Liver (tissue), 9 donors: ENCODE data around the gene TRIM72. TPM values are rescaled to one million over a fixed set of nuclear protein-coding genes. Genes with fewer than 3 reads are reported as not detected.

ENCODE experiments used
- DNase-seq: peaks from one replicate; pipeline ENCODE4 v3.0.0-alpha.2; 2017; ENCODE audit warnings: low spot score
- H3K27ac ChIP-seq, 2 donors: one replicate each; pipeline ENCODE4 v1.7.0; 2013; ENCODE audit warnings: inconsistent platforms in 2 of 2, low read length in 2 of 2, control low read depth in 1 of 2, low read depth in 1 of 2, mild to moderate bottlenecking in 1 of 2
- H3K27me3 ChIP-seq, 4 donors: one replicate each; pipeline versions ENCODE4 v1.6.1 to v1.7.0; 2013; ENCODE audit warnings: low read length in 3 of 4, inconsistent platforms in 1 of 4, mild to moderate bottlenecking in 1 of 4, moderate library complexity in 1 of 4; ENCODE audit not compliant: control insufficient read depth in 4 of 4, insufficient read depth in 4 of 4
- H3K36me3 ChIP-seq, 4 donors: one replicate each; pipeline versions ENCODE4 v1.6.1 to v1.7.0; 2013; ENCODE audit warnings: low read length in 3 of 4, mild to moderate bottlenecking in 3 of 4, low read depth in 1 of 4, moderate library complexity in 1 of 4; ENCODE audit not compliant: control insufficient read depth in 4 of 4, insufficient read depth in 3 of 4
- H3K4me1 ChIP-seq, 4 donors: one replicate each; pipeline versions ENCODE4 v1.6.1 to v1.7.0; 2013; ENCODE audit warnings: low read length in 3 of 4, mild to moderate bottlenecking in 3 of 4, moderate library complexity in 1 of 4; ENCODE audit not compliant: control insufficient read depth in 4 of 4, insufficient read depth in 4 of 4
- H3K4me3 ChIP-seq, 3 donors: one replicate each; pipeline versions ENCODE4 v1.6.1 to v1.7.0; 2013; ENCODE audit warnings: low read length in 3 of 3, control low read depth in 1 of 3, low read depth in 1 of 3, mild to moderate bottlenecking in 1 of 3
- H3K9ac ChIP-seq, 2 donors: one replicate each; pipeline ENCODE4 v1.7.0; 2013; ENCODE audit warnings: low read length in 2 of 2, mild to moderate bottlenecking in 2 of 2, moderate library complexity in 2 of 2, control low read depth in 1 of 2, low read depth in 1 of 2
- H3K9me3 ChIP-seq, 4 donors: one replicate each; pipeline versions ENCODE4 v1.6.1 to v1.7.0; 2013; ENCODE audit warnings: low read length in 3 of 4; ENCODE audit not compliant: control insufficient read depth in 4 of 4
- EGR1 ChIP-seq, 2 donors: IDR thresholded peaks; 2 replicates each; pipeline ENCODE4 v1.6.1; 2016 to 2018; ENCODE audit warnings: antibody characterized with exemption in 2 of 2, low read depth in 2 of 2
- FOXA1 ChIP-seq: IDR thresholded peaks from 2 replicates; pipeline ENCODE4 v1.6.1; 2016; ENCODE audit warnings: antibody characterized with exemption
- FOXA2 ChIP-seq: IDR thresholded peaks from 2 replicates; pipeline ENCODE4 v1.6.1; 2016; ENCODE audit warnings: antibody characterized with exemption
- GABPA ChIP-seq, 2 donors: IDR thresholded peaks in 1 of 2; conservative IDR thresholded peaks in 1 of 2; 2 replicates each; pipeline ENCODE4 v1.6.1; 2016; ENCODE audit warnings: antibody characterized with exemption in 2 of 2, mild to moderate bottlenecking in 1 of 2, moderate library complexity in 1 of 2
- HNF4A ChIP-seq, 2 donors: conservative IDR thresholded peaks; 2 replicates each; pipeline ENCODE4 v1.6.1; 2016; ENCODE audit warnings: antibody characterized with exemption in 2 of 2, mild to moderate bottlenecking in 2 of 2
- HNF4G ChIP-seq: IDR thresholded peaks from 2 replicates; pipeline ENCODE4 v1.6.1; 2016; ENCODE audit warnings: antibody characterized with exemption
- NR2F2 ChIP-seq: IDR thresholded peaks from 2 replicates; pipeline ENCODE4 v1.6.1; 2016; ENCODE audit warnings: antibody characterized with exemption
- RAD21 ChIP-seq, 2 donors: IDR thresholded peaks; 2 replicates each; pipeline ENCODE4 v1.6.1; 2016; ENCODE audit warnings: antibody characterized with exemption in 2 of 2, mild to moderate bottlenecking in 2 of 2
- RXRA ChIP-seq, 2 donors: IDR thresholded peaks; 2 replicates each; pipeline ENCODE4 v1.6.1; 2017 to 2018; ENCODE audit warnings: antibody characterized with exemption in 2 of 2, mild to moderate bottlenecking in 1 of 2
- SP1 ChIP-seq: IDR thresholded peaks from 2 replicates; pipeline ENCODE4 v1.6.1; 2018; ENCODE audit warnings: antibody characterized with exemption, mild to moderate bottlenecking
- TAF1 ChIP-seq: conservative IDR thresholded peaks from 2 replicates; pipeline ENCODE4 v1.6.1; 2016; ENCODE audit warnings: antibody characterized with exemption, mild to moderate bottlenecking
- YY1 ChIP-seq: IDR thresholded peaks from 2 replicates; pipeline ENCODE4 v1.6.1; 2016; ENCODE audit warnings: antibody characterized with exemption, mild to moderate bottlenecking
- WGBS: extraction: QIAGEN DNeasy Blood & Tissue Kit; methylation state at CpG from one replicate; pipeline ENCODE4 v1.1.7; 2013; 5-methylcytosine and 5-hydroxymethylcytosine counted together
- polyA plus RNA-seq, 2 donors: library from polyadenylated mRNA; stranded (reverse) in 1 of 2; unstranded in 1 of 2; fragments of 200-250 nt in 1 of 2; fragments of >200 nt in 1 of 2; fragmentation: Nextera tagmentation in 1 of 2; extraction: Ambion mirVana in 1 of 2; gene quantifications; one replicate each; pipeline versions ENCODE4 v1.2.1 to v1.2.3, GENCODE V29; 2013 to 2015
- total RNA-seq, 2 donors: library from RNA; depleted of rRNA; stranded (reverse); fragments of >200 nt; gene quantifications; one replicate each; pipeline ENCODE4 v1.2.3, GENCODE V29; 2014
- TF ChIP-seq, protein P1 (sequence below): IDR thresholded peaks from 2 replicates; pipeline ENCODE4 v1.6.1; 2016; ENCODE audit warnings: antibody characterized with exemption
- TF ChIP-seq, protein P2 (sequence below): fragments of 150-350 bp; IDR thresholded peaks from 2 replicates; pipeline ENCODE4 v1.5.1; 2017; ENCODE audit warnings: improper control_type of control experiment, low read depth, low read length; ENCODE audit not compliant: missing input control
- TF ChIP-seq, protein P3 (sequence below): IDR thresholded peaks from 2 replicates; pipeline ENCODE4 v1.6.1; 2016; ENCODE audit warnings: antibody characterized with exemption
- TF ChIP-seq, protein P4 (sequence below): IDR thresholded peaks from 2 replicates; pipeline ENCODE4 v1.6.1; 2016; ENCODE audit warnings: antibody characterized with exemption, mild to moderate bottlenecking
- donor health status: healthy.
- donor health status: healthy.
- donor health status: healthy.
- donor health status: healthy.
- donor health status: healthy.

The TRIM72 gene, protein sequence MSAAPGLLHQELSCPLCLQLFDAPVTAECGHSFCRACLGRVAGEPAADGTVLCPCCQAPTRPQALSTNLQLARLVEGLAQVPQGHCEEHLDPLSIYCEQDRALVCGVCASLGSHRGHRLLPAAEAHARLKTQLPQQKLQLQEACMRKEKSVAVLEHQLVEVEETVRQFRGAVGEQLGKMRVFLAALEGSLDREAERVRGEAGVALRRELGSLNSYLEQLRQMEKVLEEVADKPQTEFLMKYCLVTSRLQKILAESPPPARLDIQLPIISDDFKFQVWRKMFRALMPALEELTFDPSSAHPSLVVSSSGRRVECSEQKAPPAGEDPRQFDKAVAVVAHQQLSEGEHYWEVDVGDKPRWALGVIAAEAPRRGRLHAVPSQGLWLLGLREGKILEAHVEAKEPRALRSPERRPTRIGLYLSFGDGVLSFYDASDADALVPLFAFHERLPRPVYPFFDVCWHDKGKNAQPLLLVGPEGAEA
- under 1 TPM in 1 of 2 donors, not detected in 1; under 0.01 TPM for total RNA-seq
- polyA plus RNA-seq, result under 1 TPM; 0.02 to 0.10 TPM

DNA sequence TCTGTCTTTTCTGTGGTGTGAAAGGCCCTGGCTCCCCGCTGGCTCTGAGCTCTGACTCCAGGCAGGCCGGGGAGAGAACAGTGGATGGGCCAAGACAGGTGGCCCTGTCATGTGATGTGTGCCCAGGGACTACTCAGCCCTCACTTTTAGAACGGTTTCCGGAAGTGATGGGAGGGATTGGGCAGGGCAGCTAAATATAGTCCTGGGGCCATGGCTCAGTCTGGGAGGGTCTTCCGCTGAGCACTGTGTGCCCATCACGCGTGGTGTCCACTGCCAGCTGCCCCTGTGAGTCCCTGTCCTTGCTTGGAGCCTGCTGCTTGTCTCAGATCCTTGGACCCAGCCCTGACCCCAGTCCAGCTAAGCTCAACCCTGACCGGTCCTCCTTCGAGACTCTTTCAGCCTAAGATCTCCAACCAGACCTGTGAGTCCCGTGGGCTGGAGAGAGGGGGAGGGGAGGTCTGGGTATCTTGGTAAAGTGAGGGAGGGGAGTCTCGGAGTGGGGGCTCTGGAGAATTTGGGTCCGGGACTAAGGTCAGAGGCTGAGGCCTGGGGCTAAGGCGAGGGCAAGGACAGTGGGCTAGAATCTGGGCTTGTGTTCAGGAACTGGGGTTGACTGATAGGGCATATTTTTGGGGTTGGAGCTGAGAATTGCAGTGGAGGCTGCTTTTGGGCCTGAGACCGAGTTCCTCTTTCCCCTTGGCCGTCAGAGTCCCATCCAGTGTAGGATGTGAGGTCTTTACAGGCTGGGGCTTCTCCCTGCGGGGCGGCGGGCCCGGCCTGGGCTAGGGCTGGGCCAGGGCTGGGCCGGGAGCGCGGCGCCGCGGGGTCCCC is at the start of gene TRIM72:
TSS of gene TRIM72 (plus strand) at position 243 of the 831 bp plus-strand sequence. CDS start 620 bp downstream, outside the sequence.
- peaks cover 0 to 26% (median 12%) of the 10 kb centered on the region in 4 donors for H3K4me1 ChIP-seq
- no peak within 1 kb of the TSS for H3K27ac ChIP-seq
- no peaks in the 10 kb centered on the region for H3K9me3 ChIP-seq
- no peak for TF ChIP-seq HNF4A (conservative IDR thresholded peaks at IDR 0.05)
- no peak for TF ChIP-seq NR2F2
- no peak for TF ChIP-seq FOXA1
- TF ChIP-seq SP1, result no peak
- TF ChIP-seq, protein P1, sequence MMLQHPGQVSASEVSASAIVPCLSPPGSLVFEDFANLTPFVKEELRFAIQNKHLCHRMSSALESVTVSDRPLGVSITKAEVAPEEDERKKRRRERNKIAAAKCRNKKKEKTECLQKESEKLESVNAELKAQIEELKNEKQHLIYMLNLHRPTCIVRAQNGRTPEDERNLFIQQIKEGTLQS, result no peak
- TF ChIP-seq, protein P2, sequence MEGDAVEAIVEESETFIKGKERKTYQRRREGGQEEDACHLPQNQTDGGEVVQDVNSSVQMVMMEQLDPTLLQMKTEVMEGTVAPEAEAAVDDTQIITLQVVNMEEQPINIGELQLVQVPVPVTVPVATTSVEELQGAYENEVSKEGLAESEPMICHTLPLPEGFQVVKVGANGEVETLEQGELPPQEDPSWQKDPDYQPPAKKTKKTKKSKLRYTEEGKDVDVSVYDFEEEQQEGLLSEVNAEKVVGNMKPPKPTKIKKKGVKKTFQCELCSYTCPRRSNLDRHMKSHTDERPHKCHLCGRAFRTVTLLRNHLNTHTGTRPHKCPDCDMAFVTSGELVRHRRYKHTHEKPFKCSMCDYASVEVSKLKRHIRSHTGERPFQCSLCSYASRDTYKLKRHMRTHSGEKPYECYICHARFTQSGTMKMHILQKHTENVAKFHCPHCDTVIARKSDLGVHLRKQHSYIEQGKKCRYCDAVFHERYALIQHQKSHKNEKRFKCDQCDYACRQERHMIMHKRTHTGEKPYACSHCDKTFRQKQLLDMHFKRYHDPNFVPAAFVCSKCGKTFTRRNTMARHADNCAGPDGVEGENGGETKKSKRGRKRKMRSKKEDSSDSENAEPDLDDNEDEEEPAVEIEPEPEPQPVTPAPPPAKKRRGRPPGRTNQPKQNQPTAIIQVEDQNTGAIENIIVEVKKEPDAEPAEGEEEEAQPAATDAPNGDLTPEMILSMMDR, result no peak
- peak within 1 kb of the TSS in 1 of 3 donors; percentile 41 for H3K4me3 ChIP-seq
- no peak for DNase-seq
- H3K27me3 ChIP-seq, result peaks cover 0 to 4% (median 2%) of the 10 kb centered on the region in 4 donors
- no peaks in the 10 kb centered on the region for H3K36me3 ChIP-seq
- WGBS, result 57% methylated on average over 25 of the region's 25 CpGs
- H3K9ac ChIP-seq, result no peak within 1 kb of the TSS

DNA sequence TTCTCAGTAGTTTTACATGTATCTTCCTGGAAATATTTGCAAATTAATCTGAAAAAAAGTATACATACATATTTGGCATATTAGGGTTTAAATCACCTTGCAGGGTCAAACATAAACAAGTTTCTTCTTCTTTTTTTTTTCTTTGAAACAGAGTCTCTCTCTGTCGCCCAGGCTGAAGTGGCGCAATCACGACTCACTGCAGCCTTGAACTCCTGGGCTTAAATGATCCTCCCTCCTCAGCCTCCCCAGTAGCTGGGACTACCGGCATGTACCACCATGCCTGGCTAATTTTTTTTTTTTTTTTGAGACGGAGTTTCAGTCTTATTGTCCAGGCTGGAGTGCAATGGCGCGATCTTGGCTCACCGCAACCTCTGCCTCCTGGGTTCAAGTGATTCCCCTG is 46.6 kb upstream of the TRIM72 start:
- Histone ChIP-seq H3K9me3 (no peaks in the 10 kb centered on the region), H3K9ac (no peak overlapping the region), H3K27ac (no peak overlapping the region), H3K4me3 (no peak overlapping the region), H3K36me3 (no peaks in the 10 kb centered on the region), H3K4me1 (no peaks in the 10 kb centered on the region), H3K27me3 (no peaks in the 10 kb centered on the region)
- 94% methylated on average over 8 of the region's 8 CpGs for WGBS
- TF ChIP-seq, protein P3, sequence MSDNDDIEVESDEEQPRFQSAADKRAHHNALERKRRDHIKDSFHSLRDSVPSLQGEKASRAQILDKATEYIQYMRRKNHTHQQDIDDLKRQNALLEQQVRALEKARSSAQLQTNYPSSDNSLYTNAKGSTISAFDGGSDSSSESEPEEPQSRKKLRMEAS, result no peak
- TF ChIP-seq RXRA (IDR thresholded peaks at IDR 0.05) (no peak), NR2F2 (no peak), YY1 (no peak), EGR1 (IDR thresholded peaks at IDR 0.05; ENCODE audit: low read depth in 2 of 2) (no peak), GABPA (IDR thresholded peaks at IDR 0.05 in 1 of 2, conservative IDR thresholded peaks at IDR 0.05 in 1 of 2) (no peak), HNF4A (conservative IDR thresholded peaks at IDR 0.05) (no peak)
- no peak for DNase-seq

DNA sequence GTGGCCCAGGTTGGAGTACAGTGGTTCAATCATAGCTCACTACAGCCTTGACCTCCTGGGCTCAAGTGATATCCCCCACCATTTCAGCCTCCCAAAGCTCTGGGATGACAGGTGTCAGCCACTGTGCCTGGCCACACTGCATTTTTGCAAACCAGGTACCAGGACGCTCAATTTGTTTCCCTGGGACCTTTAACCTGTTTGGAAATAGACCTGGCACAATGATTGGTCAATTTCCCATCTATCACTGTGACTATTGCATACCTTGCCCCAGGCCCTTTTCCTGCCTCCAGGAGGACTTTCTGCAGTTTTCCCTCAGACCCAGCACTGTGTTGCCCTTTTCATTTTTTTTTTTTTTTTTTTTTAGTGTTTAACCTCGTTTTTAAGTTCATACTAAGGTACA is 45.1 kb upstream of the TRIM72 start:
- 41% methylated on average over 2 of the region's 2 CpGs for WGBS
- no peaks in the 10 kb centered on the region for H3K4me1 ChIP-seq
- TF ChIP-seq RAD21 (IDR thresholded peaks at IDR 0.05) (no peak), RXRA (IDR thresholded peaks at IDR 0.05) (no peak), HNF4A (conservative IDR thresholded peaks at IDR 0.05) (peak; percentile 26 to 28), SP1 (no peak), HNF4G (no peak), FOXA2 (no peak), FOXA1 (no peak), NR2F2 (peak; percentile 24), TAF1 (no peak)
- TF ChIP-seq, protein P4, sequence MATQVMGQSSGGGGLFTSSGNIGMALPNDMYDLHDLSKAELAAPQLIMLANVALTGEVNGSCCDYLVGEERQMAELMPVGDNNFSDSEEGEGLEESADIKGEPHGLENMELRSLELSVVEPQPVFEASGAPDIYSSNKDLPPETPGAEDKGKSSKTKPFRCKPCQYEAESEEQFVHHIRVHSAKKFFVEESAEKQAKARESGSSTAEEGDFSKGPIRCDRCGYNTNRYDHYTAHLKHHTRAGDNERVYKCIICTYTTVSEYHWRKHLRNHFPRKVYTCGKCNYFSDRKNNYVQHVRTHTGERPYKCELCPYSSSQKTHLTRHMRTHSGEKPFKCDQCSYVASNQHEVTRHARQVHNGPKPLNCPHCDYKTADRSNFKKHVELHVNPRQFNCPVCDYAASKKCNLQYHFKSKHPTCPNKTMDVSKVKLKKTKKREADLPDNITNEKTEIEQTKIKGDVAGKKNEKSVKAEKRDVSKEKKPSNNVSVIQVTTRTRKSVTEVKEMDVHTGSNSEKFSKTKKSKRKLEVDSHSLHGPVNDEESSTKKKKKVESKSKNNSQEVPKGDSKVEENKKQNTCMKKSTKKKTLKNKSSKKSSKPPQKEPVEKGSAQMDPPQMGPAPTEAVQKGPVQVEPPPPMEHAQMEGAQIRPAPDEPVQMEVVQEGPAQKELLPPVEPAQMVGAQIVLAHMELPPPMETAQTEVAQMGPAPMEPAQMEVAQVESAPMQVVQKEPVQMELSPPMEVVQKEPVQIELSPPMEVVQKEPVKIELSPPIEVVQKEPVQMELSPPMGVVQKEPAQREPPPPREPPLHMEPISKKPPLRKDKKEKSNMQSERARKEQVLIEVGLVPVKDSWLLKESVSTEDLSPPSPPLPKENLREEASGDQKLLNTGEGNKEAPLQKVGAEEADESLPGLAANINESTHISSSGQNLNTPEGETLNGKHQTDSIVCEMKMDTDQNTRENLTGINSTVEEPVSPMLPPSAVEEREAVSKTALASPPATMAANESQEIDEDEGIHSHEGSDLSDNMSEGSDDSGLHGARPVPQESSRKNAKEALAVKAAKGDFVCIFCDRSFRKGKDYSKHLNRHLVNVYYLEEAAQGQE, result no peak
- TF ChIP-seq, protein P2, result no peak
- TF ChIP-seq, protein P3, result no peak

More for the DNA sequence above, 45.1 kb upstream of the TRIM72 start:
- Histone ChIP-seq H3K27me3 (no peaks in the 10 kb centered on the region), H3K36me3 (no peaks in the 10 kb centered on the region), H3K4me3 (no peak overlapping the region), H3K9ac (no peak overlapping the region), H3K27ac (no peak overlapping the region), H3K9me3 (no peaks in the 10 kb centered on the region)
- no peak for DNase-seq
